CD4-positive, alpha-beta T cell treated with Interleukin-1 beta for 1 hour (primary cell): Measurements from ENCODE around the gene STK32B.

ENCODE experiments used
- DNase-seq, 2 donors: peaks; one replicate each; pipeline ENCODE4 v3.0.0-alpha.2; 2020 to 2022

STK32B gene

DNA sequence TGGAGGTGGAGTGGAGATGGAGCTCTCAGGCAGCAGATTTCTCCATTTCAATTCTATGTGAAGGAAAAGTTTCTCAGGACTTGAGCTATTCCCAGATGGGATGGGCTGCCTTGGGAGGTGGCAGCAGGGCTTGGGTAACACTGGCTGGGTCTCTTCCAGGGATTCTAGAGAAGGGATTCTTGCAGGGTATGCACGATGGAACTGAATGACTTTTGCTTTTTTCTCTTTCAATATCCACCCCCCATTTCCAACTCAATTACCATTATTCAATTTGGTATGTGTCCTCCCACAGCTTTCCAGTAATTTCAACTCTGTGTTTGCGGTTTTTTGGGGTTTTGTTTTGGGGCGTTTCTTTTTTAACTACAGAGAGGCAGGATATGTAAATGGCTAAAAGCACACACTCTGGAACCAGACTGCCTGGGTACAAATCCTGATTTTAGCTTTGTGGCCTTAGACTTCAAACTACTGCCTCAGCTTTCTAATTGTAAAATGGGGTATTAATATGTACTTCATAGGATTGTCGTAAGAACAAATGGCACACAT is 428.3 kb downstream of the STK32B start:
- DNase-seq: no peak

DNA sequence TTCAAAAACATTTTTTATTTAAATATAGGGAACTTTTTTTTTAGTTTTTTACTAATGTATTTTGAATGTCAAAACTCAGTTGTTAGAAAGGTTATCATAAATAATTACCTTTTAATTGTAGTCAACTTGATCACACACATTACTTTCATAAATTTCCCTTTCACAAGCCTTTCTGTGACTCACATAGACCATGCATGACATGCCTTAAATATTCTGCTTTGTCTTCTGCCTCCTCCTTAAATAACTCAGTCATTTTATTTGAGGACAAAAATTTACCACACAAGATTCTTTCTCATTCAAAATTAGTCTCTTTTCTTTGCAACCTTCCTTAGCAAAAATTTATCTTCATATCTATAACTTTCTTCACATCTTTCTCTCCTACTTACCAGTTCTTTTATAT is 437.1 kb downstream of the STK32B start:
- DNase-seq: no peak

DNA sequence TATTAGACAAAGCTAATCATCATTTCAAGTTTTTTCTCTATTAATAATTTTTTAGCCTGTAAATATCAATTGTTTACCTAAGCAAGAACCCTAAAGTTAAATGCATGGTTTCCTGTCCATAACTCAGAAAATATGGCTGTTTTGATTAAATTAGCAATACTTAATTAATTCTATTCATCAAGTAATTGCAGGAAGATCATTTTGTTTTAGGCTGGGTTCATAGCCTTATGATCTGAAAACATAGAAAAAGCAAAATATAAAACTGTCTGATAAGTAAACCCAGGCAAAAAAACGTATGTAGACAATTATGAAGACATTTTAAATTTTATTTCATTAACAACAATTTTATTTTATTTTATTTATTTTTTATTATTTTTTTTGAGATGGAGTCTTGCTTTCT is 438.0 kb downstream of the STK32B start:
- DNase-seq: no peak

DNA sequence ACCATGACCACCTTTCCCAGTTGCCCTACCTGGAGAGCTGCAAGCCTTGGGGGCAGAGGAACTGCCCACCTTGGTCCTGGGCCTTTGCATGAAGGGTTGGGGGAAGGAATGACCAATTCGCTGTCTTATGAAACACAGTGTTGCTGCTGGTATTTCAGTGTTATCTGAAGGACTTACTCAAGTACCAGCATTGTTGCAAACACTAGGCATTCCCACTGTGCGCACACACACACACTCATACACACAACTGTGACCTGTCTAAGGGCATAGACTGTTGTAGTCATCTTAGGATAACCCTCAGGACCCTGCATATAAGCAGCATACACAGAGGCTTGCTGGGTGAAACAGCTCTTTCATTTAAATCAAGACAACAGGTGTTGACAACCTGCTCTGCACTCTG is 446.2 kb downstream of the STK32B start:
- no peak for DNase-seq

DNA sequence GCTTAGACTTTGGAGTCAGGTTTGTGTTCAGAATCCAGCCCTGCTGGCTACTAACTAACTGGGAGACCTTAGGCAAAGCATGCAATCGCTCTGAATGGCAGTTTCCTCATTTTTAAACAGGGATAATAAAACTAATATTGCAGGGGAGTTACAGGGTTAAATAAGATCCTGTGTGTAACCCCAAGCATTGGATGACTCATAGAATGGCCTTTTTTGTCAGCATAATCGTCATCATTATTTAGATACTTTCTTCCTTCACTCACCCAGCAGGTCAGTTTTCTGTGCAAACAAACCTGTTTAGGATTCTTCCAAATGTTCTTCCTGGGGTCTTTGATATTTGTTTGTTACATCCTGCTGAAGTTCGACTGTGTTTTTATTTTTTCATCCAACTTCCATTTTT is 448.9 kb downstream of the STK32B start:
- no peak for DNase-seq

DNA sequence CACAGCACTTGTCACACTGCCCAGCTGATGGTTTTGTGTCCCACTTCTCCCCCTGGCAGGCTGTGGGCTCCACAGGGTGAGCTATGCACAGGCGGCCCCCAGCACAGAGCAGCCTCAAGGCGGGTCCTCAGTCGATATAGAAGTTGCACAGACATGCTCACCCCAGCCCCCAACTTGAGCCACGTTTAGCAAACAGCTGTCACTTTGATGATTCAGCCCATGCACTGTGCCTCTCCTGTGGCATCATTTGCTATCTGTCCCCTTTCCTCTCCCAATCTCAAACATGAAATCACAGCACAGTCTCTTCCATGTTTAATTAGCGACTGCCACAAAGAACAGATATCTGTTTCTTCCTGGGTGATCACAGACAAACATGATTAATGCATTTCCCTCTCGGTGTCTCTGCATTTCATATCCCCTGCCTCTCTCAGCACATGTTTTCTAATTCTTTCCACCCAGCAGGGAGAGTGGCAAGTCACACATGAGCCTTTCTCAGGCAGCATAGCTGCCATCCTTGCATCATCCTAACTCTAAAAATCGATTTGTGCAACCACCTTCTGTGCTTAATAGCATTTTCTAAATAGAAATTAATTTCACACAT is 452.2 kb downstream of the STK32B start:
- DNase-seq: no peak

DNA sequence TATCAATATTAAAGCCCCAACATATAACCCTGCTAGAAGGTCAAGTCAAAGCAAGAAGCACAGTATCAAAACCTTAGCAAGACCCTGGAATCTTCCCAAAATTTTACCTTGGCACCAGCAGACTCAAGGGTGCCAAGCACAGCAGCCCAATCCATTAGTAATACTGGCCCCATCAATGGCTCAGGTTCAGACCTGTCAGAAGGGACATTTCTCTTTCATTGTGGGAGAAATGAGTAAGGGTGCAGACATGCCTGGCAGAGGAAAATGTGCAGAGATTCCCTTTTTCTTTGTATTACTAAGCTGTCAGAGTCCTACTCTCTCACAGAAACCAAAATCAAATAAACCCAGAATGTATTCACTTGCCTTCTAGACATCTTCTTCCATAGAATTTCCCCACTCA is 453.2 kb downstream of the STK32B start:
- DNase-seq: no peak

DNA sequence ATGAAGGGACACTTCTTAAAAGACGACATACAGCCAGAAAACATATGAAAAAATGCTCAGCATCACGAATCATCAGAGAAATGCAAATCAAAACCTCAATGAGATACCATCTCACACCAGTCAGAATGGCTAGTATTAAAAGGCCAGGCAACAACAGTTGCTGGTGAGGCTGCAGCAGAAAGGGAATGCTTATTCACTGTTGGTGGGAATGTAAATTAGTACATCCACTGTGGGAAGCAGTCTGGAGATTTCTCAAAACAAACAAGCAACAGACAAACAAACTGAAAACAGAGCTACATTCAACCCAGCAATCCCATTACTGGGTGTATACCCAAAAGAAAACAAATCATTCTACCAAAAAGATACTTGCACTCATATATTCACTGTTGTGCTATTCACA is 459.2 kb downstream of the STK32B start:
- no peak for DNase-seq

DNA sequence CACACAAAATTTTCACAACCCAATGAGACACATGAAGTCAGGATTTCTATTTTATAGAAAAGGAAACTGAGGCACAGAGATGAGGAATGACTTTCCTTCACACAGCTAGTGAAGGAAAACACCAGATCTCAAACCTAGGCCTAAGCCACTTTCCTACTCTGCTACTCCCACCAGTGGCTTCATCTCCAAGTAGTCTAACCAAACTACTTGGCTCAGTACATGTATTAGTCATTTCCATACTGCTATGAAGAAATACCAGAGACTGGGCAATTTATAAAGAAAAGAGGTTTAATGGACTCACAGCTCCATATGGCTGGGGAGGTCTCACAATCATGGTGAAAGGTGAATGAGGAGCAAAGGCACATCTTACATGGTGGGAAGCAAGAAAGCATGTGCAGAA is 460.5 kb downstream of the STK32B start:
- no peak for DNase-seq

DNA sequence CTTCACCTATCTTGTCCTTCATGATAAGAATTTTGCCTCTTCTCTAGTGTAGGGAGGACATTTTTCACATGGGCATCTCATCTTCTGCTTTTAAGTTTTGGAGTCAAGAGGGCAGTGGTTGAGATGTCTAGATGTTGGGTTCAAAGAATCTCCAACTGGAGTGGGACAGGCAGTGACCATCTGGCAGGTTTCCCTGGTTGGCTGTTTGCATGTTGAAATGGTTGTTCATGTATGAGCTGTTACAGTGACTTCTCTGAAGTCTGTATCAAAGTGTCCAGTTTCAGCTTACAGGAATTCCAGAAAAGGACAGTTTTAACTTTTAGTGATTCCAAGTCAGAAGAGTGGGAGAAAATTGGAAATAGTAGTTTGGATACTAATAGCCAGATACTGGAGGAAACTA is 464.4 kb downstream of the STK32B start:
- no peak for DNase-seq

DNA sequence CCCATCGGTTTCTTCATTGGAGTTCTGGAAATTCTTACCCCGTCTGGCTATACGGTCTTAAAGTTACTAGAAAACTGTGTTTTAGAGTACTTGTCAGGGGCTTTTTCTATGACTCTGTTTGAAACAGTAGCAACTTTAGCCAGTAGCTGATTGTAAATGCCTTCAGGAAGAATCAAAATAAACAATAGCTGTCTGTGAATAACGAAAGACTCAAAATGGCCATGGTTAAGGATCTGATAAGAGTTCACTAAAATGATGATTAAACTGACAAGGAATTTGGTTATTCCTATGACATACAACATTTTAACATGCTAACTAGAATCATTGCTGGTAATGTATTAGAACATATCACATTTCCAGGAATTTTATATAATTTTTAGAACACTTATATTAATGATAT is 466.1 kb downstream of the STK32B start:
- no peak for DNase-seq

DNA sequence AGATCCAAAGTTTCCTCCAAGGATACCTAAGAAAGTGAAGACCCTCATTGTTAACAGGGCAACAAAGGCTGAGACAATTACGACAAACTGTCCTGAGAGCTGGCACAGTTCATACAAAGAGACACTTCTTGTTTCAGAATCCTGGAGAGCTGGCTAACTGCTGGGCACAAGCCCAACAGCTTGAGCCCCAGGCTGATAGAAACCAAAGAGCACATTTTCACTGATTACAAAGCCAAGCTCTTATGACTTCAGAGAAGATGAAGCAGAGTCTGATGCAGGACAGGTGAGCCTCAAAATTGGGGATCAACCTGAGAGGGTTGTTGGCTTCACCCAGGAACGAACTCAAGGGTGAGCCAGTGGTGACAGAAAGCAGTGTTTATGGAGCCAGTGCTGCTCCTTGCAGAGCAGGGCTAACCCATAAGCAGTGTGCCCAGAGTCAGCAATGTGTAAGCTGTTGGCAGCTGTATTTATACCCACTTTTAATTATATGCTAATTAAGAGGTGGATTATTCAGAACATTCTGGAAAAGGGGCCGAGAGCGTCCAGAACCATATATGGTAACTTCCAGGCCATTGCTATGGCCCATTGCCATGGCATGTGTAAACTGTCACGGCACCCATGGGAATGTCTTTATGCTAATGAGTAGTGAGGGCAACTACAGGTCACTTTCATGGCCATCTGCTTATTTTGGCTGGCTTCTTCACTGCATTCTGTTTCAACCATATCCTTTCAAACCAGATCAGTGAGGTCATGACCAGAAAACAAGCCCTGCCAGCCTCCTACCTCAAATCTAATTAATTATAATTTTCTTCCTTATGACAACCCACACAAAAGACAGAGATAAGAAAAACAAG is 473.4 kb downstream of the STK32B start:
- DNase-seq: no peak

DNA sequence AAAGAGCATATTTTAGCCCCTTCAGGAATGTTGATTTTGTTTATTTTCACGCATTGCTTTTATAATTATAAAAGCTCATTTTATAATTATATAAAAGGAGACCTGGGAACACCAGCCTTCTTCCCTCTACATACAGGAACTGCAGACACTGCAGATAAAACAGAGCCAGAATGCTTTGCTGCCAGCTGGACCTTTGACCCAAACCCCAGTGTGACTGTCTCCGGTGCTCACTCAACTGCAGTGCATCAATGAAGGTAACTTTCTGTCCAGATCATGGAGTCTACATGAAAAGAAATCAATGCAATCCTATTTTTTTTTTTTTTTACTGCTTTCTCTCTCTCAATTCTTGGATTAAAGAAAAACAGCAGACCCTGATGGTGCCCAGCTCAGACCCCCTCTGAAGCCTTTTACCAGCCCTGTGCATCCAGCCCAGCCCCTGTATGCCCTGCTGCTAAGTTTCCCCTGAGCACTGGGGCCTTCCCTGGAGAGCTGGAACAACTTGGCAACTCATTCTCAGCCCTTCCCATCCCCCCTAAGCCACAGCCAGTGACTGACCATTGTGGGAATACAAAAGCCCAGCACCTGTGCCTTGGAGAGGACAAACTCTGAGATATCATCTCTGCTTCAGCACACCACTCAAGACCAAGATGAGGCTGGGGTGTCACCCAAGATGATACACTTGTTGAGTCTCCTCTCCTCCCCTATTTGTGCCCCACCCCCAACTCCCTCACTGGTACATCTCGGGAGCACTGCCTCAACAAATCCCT is 475.0 kb downstream of the STK32B start:
- no peak for DNase-seq

DNA sequence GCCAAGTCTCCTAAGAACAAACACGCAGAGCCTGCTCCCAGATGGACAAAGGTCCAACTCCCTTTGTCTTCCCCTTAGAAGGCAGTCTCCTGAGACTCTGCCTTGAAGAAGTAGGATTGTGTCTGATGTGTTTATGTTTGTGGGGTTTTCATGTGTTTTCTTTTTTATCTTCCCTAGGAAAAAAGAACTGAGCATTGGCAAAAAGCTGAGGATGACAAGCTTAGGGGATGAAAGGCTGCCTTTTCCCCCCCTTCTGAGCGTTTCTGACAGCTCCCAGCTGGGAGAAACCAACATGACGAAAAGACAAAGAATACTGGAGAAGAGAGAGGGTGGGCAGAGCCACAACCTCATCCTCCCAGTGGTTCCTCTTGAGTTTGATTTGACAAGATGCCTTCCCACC is 475.9 kb downstream of the STK32B start:
- no peak for DNase-seq

DNA sequence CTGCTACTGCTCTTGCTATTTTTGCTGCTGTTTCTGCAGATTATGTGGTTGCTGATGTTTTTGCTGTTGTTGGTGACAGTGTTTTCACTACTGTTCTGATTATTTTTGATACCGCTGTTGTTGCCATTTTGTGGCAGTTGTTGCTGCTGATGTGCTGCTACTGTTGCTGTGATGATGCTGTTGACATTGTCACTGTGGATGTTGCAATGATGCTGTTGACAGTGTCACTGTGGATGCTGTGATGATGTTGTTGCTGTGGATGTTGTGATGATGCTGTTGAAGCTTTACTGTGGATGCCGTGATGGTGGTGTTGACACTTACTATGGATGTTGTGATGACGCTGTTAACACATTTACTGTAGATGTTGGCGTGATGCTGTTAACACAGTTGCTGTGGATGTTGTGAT is 476.8 kb downstream of the STK32B start:
- no peak for DNase-seq

DNA sequence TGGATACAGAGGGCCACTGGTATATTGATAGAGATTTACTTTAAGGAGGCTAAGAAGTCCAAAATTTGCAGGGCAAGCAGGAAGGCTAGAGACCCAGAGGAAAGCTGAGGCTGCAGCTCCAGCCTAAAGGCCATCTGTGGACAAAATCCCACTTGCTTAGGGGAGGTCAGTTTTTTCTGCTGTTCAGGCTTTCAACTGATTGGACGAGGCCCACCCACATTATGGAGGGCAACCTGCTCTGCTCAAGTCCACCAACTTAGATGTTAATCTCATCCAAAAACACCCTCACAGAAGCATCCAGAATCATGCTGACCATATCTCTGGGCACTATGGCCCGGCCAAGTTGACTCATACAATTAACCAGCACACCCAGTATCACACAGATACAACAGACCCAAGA is 480.8 kb downstream of the STK32B start:
- DNase-seq: no peak

DNA sequence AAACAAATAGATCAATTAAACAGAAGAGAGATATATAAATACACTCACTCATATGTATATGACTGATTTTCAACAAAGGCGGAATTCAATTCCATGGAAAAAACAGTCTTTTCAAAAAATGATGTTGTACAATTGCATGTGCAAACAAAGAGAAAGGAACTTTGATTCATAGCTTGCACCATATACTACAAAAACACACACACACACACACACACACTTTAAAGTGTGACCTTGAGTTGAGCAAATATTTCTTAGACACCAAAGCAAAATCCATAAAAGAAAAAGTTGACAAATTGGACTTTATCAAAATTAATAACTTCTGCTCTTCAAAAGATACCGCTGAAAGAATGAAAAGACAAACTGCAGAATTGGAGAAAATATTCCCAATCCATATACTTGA is 488.3 kb downstream of the STK32B start:
- no peak for DNase-seq

DNA sequence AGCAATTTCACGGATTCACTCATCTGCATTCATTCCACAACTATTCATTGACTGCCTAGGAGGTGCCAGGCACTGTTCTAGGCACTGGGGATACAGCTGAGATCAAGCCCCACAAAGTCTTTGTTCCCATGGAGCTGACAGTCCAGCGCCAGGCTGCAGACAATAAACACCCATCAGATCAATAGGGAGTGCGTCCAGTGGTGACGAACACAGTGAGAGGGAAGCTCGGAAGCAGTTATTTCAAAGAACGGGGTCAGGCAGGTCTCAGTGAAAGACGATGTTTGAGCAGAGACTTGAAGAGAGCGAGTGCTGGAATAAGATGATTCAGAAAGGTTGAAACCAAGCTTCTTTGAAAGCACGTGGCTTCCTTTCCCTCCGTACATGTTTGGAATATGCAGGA is 489.9 kb downstream of the STK32B start:
- DNase-seq: no peak

DNA sequence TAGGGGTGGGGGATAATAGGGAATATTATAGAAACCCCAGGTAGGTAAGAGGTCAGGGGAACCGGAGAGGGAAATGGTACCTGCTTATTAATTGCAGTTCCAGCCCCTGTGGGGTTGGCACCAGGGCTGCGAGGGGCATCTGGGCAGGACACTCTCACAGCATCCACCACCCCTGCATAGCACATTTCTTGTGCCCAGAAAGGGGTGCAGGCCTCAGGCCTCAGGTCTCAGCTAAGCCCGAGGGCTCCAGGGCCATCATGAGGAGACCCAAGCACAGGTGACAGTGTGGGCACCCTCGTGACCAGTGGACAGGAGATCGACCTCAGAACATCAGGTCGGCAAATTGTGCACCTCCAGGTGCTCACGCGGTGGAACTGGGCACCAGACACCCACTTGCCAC is 492.4 kb downstream of the STK32B start:
- DNase-seq: no peak

DNA sequence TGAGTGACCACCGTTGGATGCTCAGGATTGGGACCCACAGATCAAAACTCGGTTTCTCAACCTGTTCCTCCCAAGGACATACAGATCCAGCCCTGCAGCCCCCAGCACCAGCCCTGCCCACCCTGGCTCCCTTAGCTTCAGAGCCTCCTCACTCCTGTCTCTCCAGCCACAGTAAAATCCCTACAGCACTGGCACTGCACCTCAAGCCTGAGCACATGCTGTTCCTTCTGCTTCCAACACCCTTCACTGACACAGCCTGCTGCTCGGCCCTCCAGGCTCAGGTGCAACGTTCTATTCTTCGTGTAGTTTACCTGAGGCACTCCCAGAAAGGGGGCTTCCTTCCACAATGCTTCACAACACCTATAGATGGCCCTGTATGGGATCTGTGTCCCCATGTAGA is 493.5 kb downstream of the STK32B start:
- no peak for DNase-seq

DNA sequence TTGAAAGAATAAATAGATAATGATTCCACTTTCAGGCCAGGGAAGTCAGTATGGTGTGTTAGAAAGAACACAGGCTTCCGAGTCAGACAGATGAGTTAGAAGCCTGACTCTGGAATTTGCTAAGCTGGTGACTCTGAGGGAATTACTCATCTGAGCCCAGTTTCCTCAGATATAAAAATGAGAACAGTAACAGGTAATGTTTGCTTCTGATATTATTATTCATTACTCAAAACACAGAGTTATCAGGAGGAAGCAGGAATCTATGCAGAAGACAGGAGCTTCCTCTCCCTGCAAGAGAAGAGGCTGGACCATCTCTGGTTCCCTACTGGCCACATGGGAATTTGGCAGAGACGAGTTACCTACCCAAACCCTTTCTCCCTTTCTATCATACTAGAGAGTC is 494.0 kb downstream of the STK32B start:
- DNase-seq: no peak

DNA sequence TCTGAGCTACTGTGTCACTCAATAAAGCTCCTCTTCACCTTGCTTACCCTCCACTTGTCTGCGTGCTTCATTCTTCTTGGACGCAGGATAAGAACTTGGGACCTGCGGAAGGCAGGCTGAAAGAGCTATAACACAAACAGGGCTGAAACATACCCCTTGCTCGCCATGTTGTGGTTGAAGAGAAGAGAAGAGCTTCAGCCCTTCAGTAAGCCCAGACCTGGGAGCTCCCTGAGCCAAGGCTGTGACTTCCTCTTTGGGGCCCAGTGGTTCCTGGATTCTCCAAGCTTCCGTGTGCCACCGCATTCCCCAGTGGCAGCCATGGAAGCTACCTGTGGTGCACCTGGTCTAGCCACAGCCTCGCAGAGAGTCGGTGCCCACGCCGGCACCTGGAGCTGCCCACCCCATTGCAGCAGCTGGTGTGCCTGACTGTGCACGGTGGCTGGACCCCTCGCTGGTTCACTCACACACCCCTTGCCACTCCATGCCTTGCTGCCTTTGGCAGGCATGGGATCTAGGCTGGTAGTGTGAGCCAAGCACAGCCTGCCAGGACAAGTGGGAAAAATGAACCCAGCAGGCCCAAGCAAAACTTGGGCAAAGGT is 496.5 kb downstream of the STK32B start:
- DNase-seq: no peak
